Fibroblast of skin of right biceps (primary cell): ENCODE measurements around the gene RBM34.
"Not testable (repeated sequence)": the region's sequence is repeated elsewhere in the genome, so short reads cannot be mapped to it uniquely, and the experiment has no call there.

ENCODE experiments used
- DNase-seq: peaks from one replicate; pipeline ENCODE4 v3.0.0-alpha.2; 2013

The RBM34 gene, protein sequence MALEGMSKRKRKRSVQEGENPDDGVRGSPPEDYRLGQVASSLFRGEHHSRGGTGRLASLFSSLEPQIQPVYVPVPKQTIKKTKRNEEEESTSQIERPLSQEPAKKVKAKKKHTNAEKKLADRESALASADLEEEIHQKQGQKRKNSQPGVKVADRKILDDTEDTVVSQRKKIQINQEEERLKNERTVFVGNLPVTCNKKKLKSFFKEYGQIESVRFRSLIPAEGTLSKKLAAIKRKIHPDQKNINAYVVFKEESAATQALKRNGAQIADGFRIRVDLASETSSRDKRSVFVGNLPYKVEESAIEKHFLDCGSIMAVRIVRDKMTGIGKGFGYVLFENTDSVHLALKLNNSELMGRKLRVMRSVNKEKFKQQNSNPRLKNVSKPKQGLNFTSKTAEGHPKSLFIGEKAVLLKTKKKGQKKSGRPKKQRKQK

GRCh38 chr1:235160957-235161684 lies at the start of gene RBM34:
TSS of gene RBM34 (minus strand) at chr1:235161250. CDS start at chr1:235161226, 24 bp downstream.
- peak; percentile 89 for DNase-seq

DNA sequence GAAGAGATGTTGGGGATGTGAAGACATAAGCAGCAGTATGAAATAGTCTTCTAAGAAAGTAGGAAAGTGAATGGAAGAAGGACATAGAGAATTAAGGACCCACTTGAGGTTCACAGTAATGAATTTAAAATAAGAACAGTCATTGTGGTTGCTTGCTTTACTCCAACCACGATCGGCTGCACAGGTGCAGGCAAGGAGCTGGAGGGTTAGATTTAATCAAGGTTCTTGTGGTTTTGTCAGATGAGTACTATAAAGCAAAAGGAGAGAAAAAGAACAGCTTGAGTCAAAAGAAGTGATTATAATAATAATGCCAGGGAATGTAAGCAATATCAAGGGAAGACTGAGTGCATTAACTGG lies 46.1 kb upstream of the RBM34 start:
- no peak for DNase-seq

GRCh38 chr1:235206533-235207208 lies 45.6 kb upstream of the RBM34 start:
- peak; percentile 13 for DNase-seq

DNA sequence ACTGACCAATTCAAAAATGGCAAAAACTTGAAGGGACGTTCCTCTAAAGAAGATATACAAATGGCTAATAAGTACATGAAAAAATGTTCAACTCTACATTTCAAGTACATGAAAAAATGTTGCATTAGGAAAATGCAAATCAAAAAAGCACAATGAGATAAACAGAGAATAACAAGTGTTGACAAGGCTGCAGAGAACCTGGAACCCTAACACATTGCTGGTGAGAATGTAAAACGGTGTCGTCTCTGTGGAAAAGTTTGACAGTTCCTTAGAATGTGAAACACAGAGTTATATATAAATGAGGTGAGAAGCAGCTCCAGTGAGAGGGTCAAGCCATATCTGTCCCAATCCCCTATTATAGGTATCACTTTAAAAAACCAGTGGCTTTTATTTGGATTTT lies 44.6 kb upstream of the RBM34 start:
- no peak for DNase-seq

DNA sequence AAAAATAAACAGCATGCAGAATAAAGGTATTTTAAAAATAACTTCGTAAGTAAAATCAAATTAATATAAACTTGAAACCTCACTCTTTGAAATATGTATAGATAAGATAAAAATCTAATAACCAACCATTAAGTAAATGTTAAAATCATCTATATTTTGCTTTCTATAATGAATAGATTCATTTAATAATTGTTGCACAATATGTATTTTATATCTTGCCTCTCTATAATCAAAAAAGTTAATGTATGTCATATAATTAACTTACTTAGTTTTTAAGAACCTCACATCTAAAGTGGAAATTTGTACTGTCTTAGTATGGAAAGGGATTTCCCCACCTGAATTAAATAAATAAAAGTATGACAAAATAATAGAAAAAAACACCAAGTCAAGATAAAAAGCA lies 42.4 kb upstream of the RBM34 start:
- no peak for DNase-seq

GRCh38 chr1:235202447-235202846 lies 41.4 kb upstream of the RBM34 start:
- DNase-seq: not testable (repeated sequence)

- peak; percentile 39 for DNase-seq
Measured at GRCh38 chr1:235199441-235199840, 38.4 kb upstream of the RBM34 start.

GRCh38 chr1:235190431-235190830 lies 29.4 kb upstream of the RBM34 start:
- no peak for DNase-seq

DNA sequence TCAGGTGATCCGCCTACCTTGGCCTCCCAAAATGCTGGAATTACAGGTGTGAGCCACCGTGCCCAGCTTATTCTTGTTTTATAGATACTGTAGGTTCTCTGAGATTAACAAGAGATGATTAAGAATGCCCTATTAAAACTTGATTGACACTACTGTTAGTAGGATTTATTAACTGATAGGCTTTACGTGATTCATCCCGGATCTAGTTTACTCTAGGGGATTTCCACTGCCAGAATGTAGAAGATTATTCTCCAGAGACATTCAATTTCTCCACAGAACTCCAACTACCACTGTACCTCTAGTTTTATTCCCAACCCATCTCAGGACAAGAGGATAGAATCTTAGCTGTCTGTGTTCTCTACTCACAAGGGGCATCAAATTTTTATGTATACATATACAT lies 26.3 kb upstream of the RBM34 start:
- DNase-seq: no peak

DNA sequence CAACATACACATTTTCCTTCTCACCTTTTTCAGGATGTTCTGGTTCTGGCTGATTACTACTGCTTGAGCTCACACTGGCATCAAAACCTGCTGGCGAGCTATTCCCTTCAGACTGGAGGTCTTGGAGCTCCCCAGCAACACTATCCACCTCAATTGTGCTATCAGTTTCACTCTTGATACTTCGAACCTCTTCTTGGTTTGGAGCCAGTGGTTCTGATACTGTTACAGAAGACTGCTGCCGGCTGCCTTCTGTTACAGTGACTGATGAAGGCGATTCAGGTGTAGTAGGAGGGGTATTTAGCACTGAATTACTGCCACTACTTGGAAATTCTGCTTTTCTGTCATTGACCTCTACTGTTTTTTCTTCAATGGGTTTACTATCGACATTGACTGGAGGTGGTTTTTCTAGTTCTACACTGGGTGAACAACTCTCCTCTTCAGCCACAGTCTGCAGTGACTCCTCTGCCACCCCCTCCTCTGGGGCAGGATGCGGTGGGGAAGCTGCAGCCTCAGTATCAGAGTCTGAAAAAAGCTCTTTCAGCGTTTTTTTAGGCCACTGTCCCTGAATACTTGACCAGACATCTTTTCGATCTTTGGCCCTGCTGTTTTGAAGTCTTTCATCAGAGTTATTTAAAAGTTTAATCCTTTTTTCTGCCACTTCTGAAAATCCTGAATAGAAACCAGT lies 20.7 kb upstream of the RBM34 start:
- DNase-seq: no peak

GRCh38 chr1:235180916-235181460 lies 19.9 kb upstream of the RBM34 start:
- no peak for DNase-seq

DNA sequence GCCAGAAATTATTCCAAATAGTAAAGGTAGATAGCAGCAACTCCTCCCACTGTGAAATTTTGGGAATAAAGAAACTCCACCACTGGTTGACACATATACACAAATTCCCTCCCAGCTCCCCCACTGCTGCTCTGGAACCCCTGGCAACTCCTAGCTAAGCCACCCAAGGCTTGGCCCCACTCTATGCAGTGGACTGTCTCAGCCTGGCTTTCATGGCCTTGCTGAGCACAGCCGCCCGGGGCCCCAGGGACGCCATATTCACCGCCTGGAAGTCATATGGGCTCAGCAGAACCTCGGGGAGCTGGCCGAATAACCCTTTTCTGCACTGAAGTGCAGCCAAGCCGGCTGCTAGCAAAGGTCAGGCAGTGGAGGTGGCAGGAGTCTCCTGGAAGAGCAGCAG lies 15.4 kb upstream of the RBM34 start:
- DNase-seq: no peak

GRCh38 chr1:235169986-235170385 lies 8.9 kb upstream of the RBM34 start:
- no peak for DNase-seq

- no peak for DNase-seq
Measured at GRCh38 chr1:235168375-235168774, 7.3 kb upstream of the RBM34 start.

GRCh38 chr1:235161685-235162327 lies 756 bp upstream of the RBM34 start:
- no peak for DNase-seq

GRCh38 chr1:235160383-235160956 lies 580 bp downstream of the RBM34 start:
- peak; percentile 63 for DNase-seq

GRCh38 chr1:235159930-235160329 lies 1.1 kb downstream of the RBM34 start:
- DNase-seq: not testable (repeated sequence)

GRCh38 chr1:235159284-235159683 lies 1.8 kb downstream of the RBM34 start:
- DNase-seq: not testable (repeated sequence)

- DNase-seq: no peak
Measured at GRCh38 chr1:235158680-235159079, 2.4 kb downstream of the RBM34 start.

DNA sequence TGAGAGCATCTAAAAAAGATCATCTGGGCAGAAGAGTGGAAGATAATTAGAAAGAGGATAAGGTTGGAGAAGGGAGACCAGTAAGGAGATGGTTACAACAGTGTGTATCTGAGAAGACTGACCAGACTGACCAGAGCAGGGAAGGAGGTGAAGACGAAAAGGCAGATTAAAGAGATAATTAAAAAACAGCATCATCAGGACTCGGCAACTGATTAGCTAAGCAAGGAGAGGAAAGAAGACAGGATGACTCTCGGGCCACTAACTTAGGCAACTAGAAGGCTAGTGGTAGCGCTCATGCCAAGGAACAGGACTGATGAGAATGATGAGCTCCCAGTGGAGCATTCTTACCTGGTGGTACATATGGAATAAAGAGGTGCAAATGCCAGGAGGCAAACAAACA lies 3.9 kb downstream of the RBM34 start:
- no peak for DNase-seq

GRCh38 chr1:235156740-235157139 lies 4.3 kb downstream of the RBM34 start:
- no peak for DNase-seq

- no peak for DNase-seq
Measured at GRCh38 chr1:235156265-235156664, 4.8 kb downstream of the RBM34 start.
